H9 (cell line): ENCODE data around the gene ASTN2. TPM values are rescaled to one million over a fixed set of nuclear protein-coding genes. Genes with fewer than 3 reads are reported as not detected.

Experiments
- DNase-seq: peaks from one replicate; pipeline ENCODE4 v3.0.0-alpha.2; 2017
- H2AFZ ChIP-seq: one replicate; pipeline ENCODE4 v1.6.1; 2013; ENCODE audit warnings: mild to moderate bottlenecking, low read length, control low read depth, moderate library complexity
- H2AK5ac ChIP-seq: 2 replicates; pipeline ENCODE4 v1.6.1; 2013; ENCODE audit warnings: low read length, control low read depth, mixed read lengths; ENCODE audit not compliant: insufficient read length
- H2BK120ac ChIP-seq: one replicate; pipeline ENCODE4 v1.6.1; 2013; ENCODE audit warnings: low read depth, mild to moderate bottlenecking, low read length, control low read depth, inconsistent platforms; ENCODE audit not compliant: poor library complexity, severe bottlenecking
- H2BK12ac ChIP-seq: 2 replicates; pipeline ENCODE4 v1.6.1; 2013; ENCODE audit warnings: low read length, control low read depth, mixed read lengths, low read depth; ENCODE audit not compliant: insufficient read length
- H2BK15ac ChIP-seq: 2 replicates; pipeline ENCODE4 v1.6.1; 2013; ENCODE audit warnings: low read depth, low read length, control low read depth
- H2BK20ac ChIP-seq: one replicate; pipeline ENCODE4 v1.6.1; 2013; ENCODE audit warnings: low read depth, mild to moderate bottlenecking, low read length, control low read depth, inconsistent platforms; ENCODE audit not compliant: poor library complexity, severe bottlenecking
- H2BK5ac ChIP-seq: 2 replicates; pipeline ENCODE4 v1.6.1; 2013; ENCODE audit warnings: low read length, control low read depth, mixed read lengths; ENCODE audit not compliant: insufficient read length
- H3K14ac ChIP-seq: 2 replicates; pipeline ENCODE4 v1.6.1; 2013; ENCODE audit warnings: low read length, control low read depth; ENCODE audit not compliant: insufficient read depth
- H3K18ac ChIP-seq: 2 replicates; pipeline ENCODE4 v1.6.1; 2013; ENCODE audit warnings: low read depth, mild to moderate bottlenecking, mixed read lengths, low read length, control low read depth; ENCODE audit not compliant: insufficient read length
- H3K23ac ChIP-seq: 2 replicates; pipeline ENCODE4 v1.6.1; 2013; ENCODE audit warnings: low read length, control low read depth, mixed read lengths, low read depth; ENCODE audit not compliant: insufficient read length
- H3K23me2 ChIP-seq: 2 replicates; pipeline ENCODE4 v1.6.1; 2013; ENCODE audit warnings: low read depth, mild to moderate bottlenecking, mixed read lengths, low read length, control low read depth; ENCODE audit not compliant: insufficient read length, poor library complexity, severe bottlenecking
- H3K27ac ChIP-seq: 2 replicates; pipeline ENCODE4 v1.5.1; 2013; ENCODE audit warnings: low read length, control low read depth, mixed read lengths, low read depth; ENCODE audit not compliant: insufficient read length
- H3K27me3 ChIP-seq: 2 replicates; pipeline ENCODE4 v1.6.1; 2013; ENCODE audit warnings: low read length, control low read depth, inconsistent platforms; ENCODE audit not compliant: insufficient read depth
- H3K4ac ChIP-seq: 2 replicates; pipeline ENCODE4 v1.6.1; 2013; ENCODE audit warnings: low read depth, mild to moderate bottlenecking, control low read depth, inconsistent platforms, low read length, moderate library complexity
- H3K4me1 ChIP-seq: 2 replicates; pipeline ENCODE4 v1.6.1; 2013; ENCODE audit warnings: low read length, control low read depth, inconsistent platforms; ENCODE audit not compliant: insufficient read depth
- H3K4me2 ChIP-seq: 2 replicates; pipeline ENCODE4 v1.6.1; 2013; ENCODE audit warnings: low read length, control low read depth, mixed read lengths; ENCODE audit not compliant: insufficient read length, insufficient read depth
- H3K56ac ChIP-seq: 2 replicates; pipeline ENCODE4 v1.6.1; 2013; ENCODE audit warnings: low read depth, mild to moderate bottlenecking, mixed read lengths, low read length, control low read depth; ENCODE audit not compliant: insufficient read length
- H3K79me1 ChIP-seq: 2 replicates; pipeline ENCODE4 v1.6.1; 2013; ENCODE audit warnings: low read depth, mild to moderate bottlenecking, moderate library complexity, low read length, control low read depth, inconsistent platforms; ENCODE audit not compliant: insufficient read depth, poor library complexity, severe bottlenecking
- H3K79me2 ChIP-seq: 2 replicates; pipeline ENCODE4 v1.6.1; 2013; ENCODE audit warnings: low read length, control low read depth, inconsistent platforms; ENCODE audit not compliant: insufficient read depth
- H3K9ac ChIP-seq: 2 replicates; pipeline ENCODE4 v1.6.1; 2013; ENCODE audit warnings: low read length, control low read depth, mixed read lengths; ENCODE audit not compliant: insufficient read length; ENCODE audit errors: extremely low read depth
- H3K9me3 ChIP-seq: one replicate; pipeline ENCODE4 v1.6.1; 2013; ENCODE audit warnings: low read depth, low read length, inconsistent platforms; ENCODE audit not compliant: control insufficient read depth
- H3T11ph ChIP-seq: one replicate; pipeline ENCODE4 v1.6.1; 2013; ENCODE audit warnings: mild to moderate bottlenecking, low read length, control low read depth, inconsistent platforms
- H4K20me1 ChIP-seq: one replicate; pipeline ENCODE4 v1.6.1; 2013; ENCODE audit not compliant: control insufficient read depth, insufficient read length, insufficient read depth
- H4K5ac ChIP-seq: 2 replicates; pipeline ENCODE4 v1.6.1; 2013; ENCODE audit warnings: low read depth, mild to moderate bottlenecking, mixed read lengths, low read length, control low read depth; ENCODE audit not compliant: insufficient read length
- H4K8ac ChIP-seq: replicated peaks from 2 replicates; pipeline ENCODE4 v1.6.1; 2013; ENCODE audit warnings: low read length, control low read depth, mixed read lengths, low read depth; ENCODE audit not compliant: insufficient read length
- H4K91ac ChIP-seq: 2 replicates; pipeline ENCODE4 v1.6.1; 2013; ENCODE audit warnings: low read depth, mild to moderate bottlenecking, moderate library complexity, mixed read lengths, low read length, control low read depth; ENCODE audit not compliant: insufficient read length
- H3K27ac Mint-ChIP-seq, 3 experiments: 2 replicates in 2 of 3; 3 replicates in 1 of 3; pipeline ENCODE4 v1.8.0; 2020 to 2021; ENCODE audit warnings: mixed read lengths in 3 of 3, mild to moderate bottlenecking in 1 of 3, moderate library complexity in 1 of 3
- H3K27me3 Mint-ChIP-seq: 2 replicates; pipeline ENCODE4 v1.8.0; 2021; ENCODE audit warnings: low read depth, mild to moderate bottlenecking, moderate library complexity, mixed read lengths
- H3K36me3 Mint-ChIP-seq, 3 experiments: 2 replicates in 2 of 3; 3 replicates in 1 of 3; pipeline ENCODE4 v1.8.0; 2020 to 2021; ENCODE audit warnings: low read depth in 3 of 3, mixed read lengths in 3 of 3; ENCODE audit not compliant: insufficient read depth in 1 of 3
- H3K4me1 Mint-ChIP-seq, 2 experiments: 2 replicates each; pipeline ENCODE4 v1.8.0; 2020; ENCODE audit warnings: mixed read lengths in 2 of 2
- H3K4me3 Mint-ChIP-seq, 2 experiments: 2 replicates in 1 of 2; 3 replicates in 1 of 2; pipeline ENCODE4 v1.8.0; 2020 to 2021; ENCODE audit warnings: mild to moderate bottlenecking in 2 of 2, mixed read lengths in 2 of 2, moderate library complexity in 1 of 2
- H3K9me3 Mint-ChIP-seq, 2 experiments: 2 replicates in 1 of 2; 3 replicates in 1 of 2; pipeline ENCODE4 v1.8.0; 2020; ENCODE audit warnings: mild to moderate bottlenecking in 2 of 2, mixed read lengths in 2 of 2, moderate library complexity in 1 of 2
- CTCF ChIP-seq: fragments of 200-600 bp; sonication (generic); conservative IDR thresholded peaks from 3 replicates; pipeline ENCODE4 v1.8.0; 2021; ENCODE audit warnings: antibody characterized with exemption, mild to moderate bottlenecking
- WGBS: extraction: QIAGEN DNeasy Blood & Tissue Kit; methylation state at CpG from one replicate; pipeline ENCODE4 v1.1.7; 2013; ENCODE audit warnings: missing lambda C conversion rate, low lambda C conversion rate, mixed read lengths; ENCODE audit not compliant: insufficient read length; ENCODE audit errors: extremely low coverage; 5-methylcytosine and 5-hydroxymethylcytosine counted together
- total RNA-seq: library from RNA; stranded (reverse); gene quantifications from 2 replicates; pipeline ENCODE4 v1.2.1, GENCODE V29; 2021

The ASTN2 gene
- total RNA-seq, 1 experiment from 2014 or later, result 9.7 TPM

GRCh38 chr9:117344892-117345660 lies 69.8 kb downstream of the ASTN2 start:
- H3K14ac ChIP-seq, result no peak overlapping the region
- H4K8ac ChIP-seq, result no peak overlapping the region
- no peaks in the 10 kb centered on the region for H3K23me2 ChIP-seq
- H2BK15ac ChIP-seq, result no peak overlapping the region
- H3K56ac ChIP-seq, result no peak overlapping the region
- no peaks in the 10 kb centered on the region for H3K79me1 ChIP-seq
- no peak for DNase-seq
- H3T11ph ChIP-seq, result no peak overlapping the region
- H2AK5ac ChIP-seq, result no peak overlapping the region
- peaks cover 0 to 4% (median 0%) of the 10 kb centered on the region in 3 experiments; a peak in 1 of 7 replicates for H3K36me3 Mint-ChIP-seq
- no peak overlapping the region for H3K23ac ChIP-seq
- H3K27me3 ChIP-seq, result no peaks in the 10 kb centered on the region
- peak overlapping the region in 1 of 3 experiments; percentile 89; a peak in 2 of 7 replicates for H3K27ac Mint-ChIP-seq
- WGBS, result no CpG with 5 or more reads among the region's 4 CpGs
- H4K91ac ChIP-seq, result no peak overlapping the region
- H2BK120ac ChIP-seq, result no peak overlapping the region
- H3K79me2 ChIP-seq, result no peaks in the 10 kb centered on the region
- no peak overlapping the region for H3K4me3 Mint-ChIP-seq
- no peak overlapping the region for H3K18ac ChIP-seq
- no peak overlapping the region for H3K4ac ChIP-seq
- H4K5ac ChIP-seq, result no peak overlapping the region
- no peak for TF ChIP-seq CTCF
- H4K20me1 ChIP-seq, result no peaks in the 10 kb centered on the region
- H2BK20ac ChIP-seq, result no peak overlapping the region
- H3K9me3 ChIP-seq, result no peaks in the 10 kb centered on the region
- peaks cover 3 to 6% of the 10 kb centered on the region in 2 experiments; a peak in 1 of 5 replicates for H3K9me3 Mint-ChIP-seq
- no peak overlapping the region for H3K9ac ChIP-seq
- H3K27ac ChIP-seq, result no peak overlapping the region
- H2AFZ ChIP-seq, result no peak overlapping the region
- H3K4me1 ChIP-seq, result no peaks in the 10 kb centered on the region
- no peak overlapping the region for H2BK12ac ChIP-seq
- no peak overlapping the region for H3K4me2 ChIP-seq
- H3K4me1 Mint-ChIP-seq, result peaks cover 19 to 29% of the 10 kb centered on the region in 2 experiments
- no peaks in the 10 kb centered on the region for H3K27me3 Mint-ChIP-seq
- H2BK5ac ChIP-seq, result no peak overlapping the region
